Neural progenitor cell (in vitro differentiated cells): ENCODE data around the gene PSMD5. TPM values are rescaled to one million over a fixed set of nuclear protein-coding genes. Genes with fewer than 3 reads are reported as not detected.
A peak's percentile ranks its signal among the peaks of the same experiment; 100 is the strongest.

Source experiments
- DNase-seq: peaks from one replicate; pipeline ENCODE4 v3.0.0-alpha.2; 2016; ENCODE audit warnings: low spot score
- H2AFZ ChIP-seq: fragments of 200-600 bp; sonication (generic); replicated peaks from 2 replicates; pipeline ENCODE4 v1.6.1; 2016; ENCODE audit warnings: antibody characterized with exemption
- H3F3A ChIP-seq: fragments of 200-600 bp; sonication (generic); 2 replicates; pipeline ENCODE4 v1.6.1; 2016; ENCODE audit warnings: antibody characterized with exemption, low read depth
- H3K27ac ChIP-seq: fragments of 200-600 bp; sonication (generic); 2 replicates; pipeline ENCODE4 v1.5.1; 2016; ENCODE audit warnings: mild to moderate bottlenecking
- H3K27me3 ChIP-seq: fragments of 200-600 bp; sonication (generic); 2 replicates; pipeline ENCODE4 v1.6.1; 2016; ENCODE audit warnings: mild to moderate bottlenecking, moderate library complexity
- H3K36me3 ChIP-seq: fragments of 200-600 bp; sonication (generic); 2 replicates; pipeline ENCODE4 v1.5.1; 2016
- H3K4me1 ChIP-seq: fragments of 200-600 bp; sonication (generic); 2 replicates; pipeline ENCODE4 v1.6.1; 2016; ENCODE audit warnings: mixed run types
- H3K4me2 ChIP-seq: fragments of 200-600 bp; sonication (generic); 2 replicates; pipeline ENCODE4 v1.6.1; 2016
- H3K4me3 ChIP-seq: fragments of 200-600 bp; sonication (generic); 2 replicates; pipeline ENCODE4 v1.5.1; 2016
- H3K79me2 ChIP-seq: fragments of 200-600 bp; sonication (generic); 2 replicates; pipeline ENCODE4 v1.6.1; 2016; ENCODE audit warnings: low read depth
- H3K9ac ChIP-seq: fragments of 200-600 bp; sonication (generic); 2 replicates; pipeline ENCODE4 v1.6.1; 2016
- H3K9me3 ChIP-seq: fragments of 200-600 bp; sonication (generic); 2 replicates; pipeline ENCODE4 v1.5.1; 2016; ENCODE audit warnings: low read depth
- H4K20me1 ChIP-seq: fragments of 200-600 bp; sonication (generic); 2 replicates; pipeline ENCODE4 v1.6.1; 2016; ENCODE audit warnings: low read depth
- H3K27ac Mint-ChIP-seq: 3 replicates; pipeline ENCODE4 v1.8.0; 2021; ENCODE audit warnings: mixed read lengths
- H3K27me3 Mint-ChIP-seq: 2 replicates; pipeline ENCODE4 v1.8.0; 2022; ENCODE audit warnings: low read depth, mild to moderate bottlenecking, inconsistent platforms, moderate library complexity, mixed read lengths; ENCODE audit not compliant: insufficient read depth
- H3K36me3 Mint-ChIP-seq: 3 replicates; pipeline ENCODE4 v1.8.0; 2021; ENCODE audit warnings: mixed read lengths
- H3K4me1 Mint-ChIP-seq: 3 replicates; pipeline ENCODE4 v1.8.0; 2021; ENCODE audit warnings: mixed read lengths
- H3K4me3 Mint-ChIP-seq: 3 replicates; pipeline ENCODE4 v1.8.0; 2021; ENCODE audit warnings: mild to moderate bottlenecking, moderate library complexity, mixed read lengths
- H3K9me3 Mint-ChIP-seq: 3 replicates; pipeline ENCODE4 v1.8.0; 2020; ENCODE audit warnings: mixed read lengths
- EZH2 ChIP-seq: fragments of 200-600 bp; sonication (generic); IDR thresholded peaks from 2 replicates; pipeline ENCODE4 v1.6.1; 2017; ENCODE audit warnings: antibody characterized with exemption, mild to moderate bottlenecking, moderate library complexity
- EZH2phosphoT487 ChIP-seq: fragments of 200-600 bp; sonication (generic); IDR thresholded peaks from 2 replicates; pipeline ENCODE4 v1.6.1; 2017; ENCODE audit warnings: antibody characterized with exemption
- total RNA-seq: library from RNA; depleted of rRNA; stranded (reverse); fragments of >200 nt; gene quantifications from 2 replicates; pipeline ENCODE4 v1.2.3, GENCODE V29; 2015; ENCODE audit warnings: low replicate concordance
- TF ChIP-seq, protein P1 (sequence below): fragments of 200-600 bp; sonication (generic); IDR thresholded peaks from 2 replicates; pipeline ENCODE4 v1.5.1; 2017; ENCODE audit warnings: antibody characterized with exemption, mild to moderate bottlenecking

The PSMD5 gene
- total RNA-seq, 1 donor from 2014 or later, result 8.7 TPM

DNA sequence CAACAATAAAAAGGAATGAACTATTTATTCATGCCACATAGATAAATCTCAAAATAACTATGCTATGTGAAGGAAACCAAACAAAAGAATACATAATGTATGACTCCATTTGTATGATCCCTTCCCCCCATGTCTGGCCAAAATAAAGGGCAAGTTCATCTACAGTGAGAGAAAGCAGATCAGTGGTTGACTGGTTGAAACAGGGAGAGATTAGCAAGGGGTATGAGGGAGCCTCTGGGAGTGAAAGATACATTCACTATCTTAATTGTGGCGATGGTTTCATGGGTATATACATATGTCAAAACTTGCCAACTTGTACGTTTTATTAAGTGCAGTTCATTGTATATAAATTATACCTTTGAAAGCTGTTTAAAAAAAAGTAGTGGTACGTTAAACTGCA lies 4.8 kb downstream of the PSMD5 start:
- H3K27ac Mint-ChIP-seq, result no peak overlapping the region

DNA sequence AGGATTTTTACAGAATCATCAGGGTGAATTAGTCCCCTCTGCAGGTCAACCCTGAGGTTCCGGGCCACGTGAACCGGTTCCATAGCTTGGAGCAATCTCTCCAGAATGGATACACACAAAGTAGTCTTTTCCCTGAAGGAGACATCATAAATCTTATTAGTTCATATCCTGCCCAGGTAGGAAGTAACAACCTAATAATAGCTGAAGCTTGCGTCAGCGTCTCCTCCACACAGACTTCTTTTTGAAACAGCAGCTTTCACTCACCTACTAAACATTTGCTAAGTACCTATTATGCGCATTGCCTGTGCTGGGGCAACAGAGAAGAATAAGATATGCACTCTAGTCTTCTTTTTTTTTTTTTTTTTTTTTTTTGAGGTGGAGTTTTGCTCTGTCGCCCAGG lies 9.4 kb downstream of the PSMD5 start:
- Histone ChIP-seq H3K9me3 (no peaks in the 10 kb centered on the region), H3K27me3 (no peaks in the 10 kb centered on the region), H3K4me3 (no peak overlapping the region), H3K4me1 (no peaks in the 10 kb centered on the region), H4K20me1 (no peaks in the 10 kb centered on the region), H3K4me2 (no peak overlapping the region), H3K27ac (no peak overlapping the region), H3F3A (no peaks in the 10 kb centered on the region), H3K79me2 (no peaks in the 10 kb centered on the region), H3K36me3 (no peaks in the 10 kb centered on the region), H3K9ac (no peak overlapping the region), H2AFZ (no peak overlapping the region)
- no peak overlapping the region for H3K4me3 Mint-ChIP-seq
- no peak for TF ChIP-seq EZH2
- no peak for TF ChIP-seq EZH2phosphoT487
- TF ChIP-seq, protein P1, sequence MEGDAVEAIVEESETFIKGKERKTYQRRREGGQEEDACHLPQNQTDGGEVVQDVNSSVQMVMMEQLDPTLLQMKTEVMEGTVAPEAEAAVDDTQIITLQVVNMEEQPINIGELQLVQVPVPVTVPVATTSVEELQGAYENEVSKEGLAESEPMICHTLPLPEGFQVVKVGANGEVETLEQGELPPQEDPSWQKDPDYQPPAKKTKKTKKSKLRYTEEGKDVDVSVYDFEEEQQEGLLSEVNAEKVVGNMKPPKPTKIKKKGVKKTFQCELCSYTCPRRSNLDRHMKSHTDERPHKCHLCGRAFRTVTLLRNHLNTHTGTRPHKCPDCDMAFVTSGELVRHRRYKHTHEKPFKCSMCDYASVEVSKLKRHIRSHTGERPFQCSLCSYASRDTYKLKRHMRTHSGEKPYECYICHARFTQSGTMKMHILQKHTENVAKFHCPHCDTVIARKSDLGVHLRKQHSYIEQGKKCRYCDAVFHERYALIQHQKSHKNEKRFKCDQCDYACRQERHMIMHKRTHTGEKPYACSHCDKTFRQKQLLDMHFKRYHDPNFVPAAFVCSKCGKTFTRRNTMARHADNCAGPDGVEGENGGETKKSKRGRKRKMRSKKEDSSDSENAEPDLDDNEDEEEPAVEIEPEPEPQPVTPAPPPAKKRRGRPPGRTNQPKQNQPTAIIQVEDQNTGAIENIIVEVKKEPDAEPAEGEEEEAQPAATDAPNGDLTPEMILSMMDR, result no peak
- peaks cover 3% of the 10 kb centered on the region for H3K36me3 Mint-ChIP-seq
- H3K9me3 Mint-ChIP-seq, result no peaks in the 10 kb centered on the region
- no peaks in the 10 kb centered on the region for H3K27me3 Mint-ChIP-seq
- no peak for DNase-seq
- no peaks in the 10 kb centered on the region for H3K4me1 Mint-ChIP-seq
- H3K27ac Mint-ChIP-seq, result no peak overlapping the region

More for the DNA sequence above, 4.8 kb downstream of the PSMD5 start:
- Histone ChIP-seq H3K4me1 (no peaks in the 10 kb centered on the region), H3K79me2 (no peaks in the 10 kb centered on the region), H3K9ac (no peak overlapping the region), H4K20me1 (no peaks in the 10 kb centered on the region), H3K36me3 (no peaks in the 10 kb centered on the region), H2AFZ (no peak overlapping the region), H3K9me3 (no peaks in the 10 kb centered on the region), H3K27ac (no peak overlapping the region), H3K4me3 (no peak overlapping the region), H3K27me3 (no peaks in the 10 kb centered on the region), H3F3A (no peaks in the 10 kb centered on the region), H3K4me2 (no peak overlapping the region)
- Mint-ChIP-seq H3K4me3 (no peak overlapping the region), H3K9me3 (no peaks in the 10 kb centered on the region), H3K27me3 (no peaks in the 10 kb centered on the region), H3K4me1 (peaks cover 3% of the 10 kb centered on the region), H3K36me3 (peaks cover 9% of the 10 kb centered on the region)
- TF ChIP-seq EZH2phosphoT487 (no peak), EZH2 (no peak)
- TF ChIP-seq, protein P1, result no peak
- DNase-seq, result no peak

DNA sequence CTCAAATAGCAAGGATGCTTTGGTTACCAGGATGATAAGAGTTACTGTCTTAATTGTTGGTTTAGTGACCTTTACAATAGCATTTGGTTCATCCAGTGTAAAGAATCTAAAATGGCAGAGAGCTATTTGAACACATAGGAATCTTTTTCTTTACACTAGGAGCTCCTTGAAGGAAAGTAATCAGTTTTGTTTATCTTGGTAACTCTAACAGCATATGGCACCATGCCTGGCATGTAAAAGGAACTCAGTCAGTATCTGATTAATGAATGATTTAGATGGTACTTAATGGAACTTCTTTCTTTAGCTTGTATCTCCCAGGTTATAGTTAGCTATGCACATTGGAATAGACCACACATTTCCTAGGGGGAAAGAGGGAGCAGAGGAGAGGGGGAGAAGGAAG lies 9.9 kb downstream of the PSMD5 start:
- Histone ChIP-seq H4K20me1 (no peaks in the 10 kb centered on the region), H3K4me2 (no peak overlapping the region), H3K27me3 (no peaks in the 10 kb centered on the region), H3K4me1 (no peaks in the 10 kb centered on the region), H3K27ac (no peak overlapping the region), H3K36me3 (no peaks in the 10 kb centered on the region), H3K4me3 (no peak overlapping the region), H3F3A (no peaks in the 10 kb centered on the region), H3K9ac (no peak overlapping the region), H3K79me2 (no peaks in the 10 kb centered on the region), H3K9me3 (no peaks in the 10 kb centered on the region), H2AFZ (no peak overlapping the region)
- no peak overlapping the region for H3K4me3 Mint-ChIP-seq
- H3K36me3 Mint-ChIP-seq, result peaks cover 3% of the 10 kb centered on the region
- TF ChIP-seq EZH2phosphoT487 (no peak), EZH2 (no peak)
- TF ChIP-seq, protein P1, result no peak
- no peaks in the 10 kb centered on the region for H3K4me1 Mint-ChIP-seq
- peak overlapping the region; percentile 27 for H3K27ac Mint-ChIP-seq
- DNase-seq, result no peak
- no peaks in the 10 kb centered on the region for H3K9me3 Mint-ChIP-seq
- H3K27me3 Mint-ChIP-seq, result no peaks in the 10 kb centered on the region
